Astrocyte (in vitro differentiated cells and primary cell): ENCODE data around the gene REXO1. TPM values are rescaled to one million over a fixed set of nuclear protein-coding genes. Genes with fewer than 3 reads are reported as not detected.

ENCODE experiments used
- DNase-seq: peaks from one replicate; pipeline ENCODE4 v3.0.0-alpha.2; 2010; ENCODE audit warnings: low read depth
- FAIRE-seq: peaks from 2 replicates; lab custom pipeline; 2011; peaks lifted over from hg19 to GRCh38; lab: Jason Lieb, UNC
- H2AFZ ChIP-seq: 2 replicates; pipeline ENCODE4 v1.6.0; 2012; ENCODE audit warnings: low read depth, low read length, inconsistent platforms
- H3K27ac ChIP-seq: 2 replicates; pipeline ENCODE4 v1.5.1; 2011; ENCODE audit warnings: low read depth, low read length, inconsistent platforms
- H3K27me3 ChIP-seq: 2 replicates; pipeline ENCODE4 v1.6.0; 2011; ENCODE audit warnings: low read length, inconsistent platforms; ENCODE audit not compliant: insufficient read depth
- H3K36me3 ChIP-seq: 2 replicates; pipeline ENCODE4 v1.5.1; 2011; ENCODE audit warnings: low read length, inconsistent platforms; ENCODE audit not compliant: insufficient read depth
- H3K4me1 ChIP-seq: 2 replicates; pipeline ENCODE4 v1.5.1; 2011; ENCODE audit warnings: low read length, inconsistent platforms; ENCODE audit not compliant: insufficient read depth
- H3K4me2 ChIP-seq: 2 replicates; pipeline ENCODE4 v1.6.0; 2012; ENCODE audit warnings: low read length, inconsistent platforms
- H3K4me3 ChIP-seq: 2 replicates; pipeline ENCODE4 v1.5.1; 2011; ENCODE audit warnings: low read depth, mild to moderate bottlenecking, low read length, inconsistent platforms; ENCODE audit not compliant: insufficient read depth
- H3K79me2 ChIP-seq: 2 replicates; pipeline ENCODE4 v1.6.0; 2012; ENCODE audit warnings: mild to moderate bottlenecking, low read length, inconsistent platforms; ENCODE audit not compliant: insufficient read depth
- H3K9ac ChIP-seq: 2 replicates; pipeline ENCODE4 v1.6.0; 2012; ENCODE audit warnings: mild to moderate bottlenecking, low read length, inconsistent platforms
- H3K9me3 ChIP-seq: 2 replicates; pipeline ENCODE4 v1.5.1; 2012; ENCODE audit warnings: low read depth, mild to moderate bottlenecking, low read length, inconsistent platforms; ENCODE audit not compliant: insufficient read depth
- H4K20me1 ChIP-seq: 2 replicates; pipeline ENCODE4 v1.6.0; 2012; ENCODE audit warnings: low read length, inconsistent platforms; ENCODE audit not compliant: insufficient read depth
- H3K27ac Mint-ChIP-seq: one replicate; pipeline ENCODE4 v1.8.0; 2021; ENCODE audit warnings: mild to moderate bottlenecking, mixed read lengths; ENCODE audit not compliant: unreplicated experiment
- H3K27me3 Mint-ChIP-seq: one replicate; pipeline ENCODE4 v1.8.0; 2021; ENCODE audit warnings: low read depth, mixed read lengths; ENCODE audit not compliant: unreplicated experiment
- H3K36me3 Mint-ChIP-seq: one replicate; pipeline ENCODE4 v1.8.0; 2021; ENCODE audit warnings: low read depth, mixed read lengths; ENCODE audit not compliant: unreplicated experiment
- H3K4me1 Mint-ChIP-seq: one replicate; pipeline ENCODE4 v1.8.0; 2021; ENCODE audit warnings: low read depth, mixed read lengths; ENCODE audit not compliant: unreplicated experiment
- H3K4me3 Mint-ChIP-seq: one replicate; pipeline ENCODE4 v1.8.0; 2021; ENCODE audit warnings: mild to moderate bottlenecking, moderate library complexity, mixed read lengths; ENCODE audit not compliant: unreplicated experiment
- H3K9me3 Mint-ChIP-seq: one replicate; pipeline ENCODE4 v1.8.0; 2021; ENCODE audit warnings: mild to moderate bottlenecking, mixed read lengths; ENCODE audit not compliant: unreplicated experiment
- EZH2 ChIP-seq: IDR thresholded peaks from 2 replicates; pipeline ENCODE4 v1.6.1; 2012; ENCODE audit warnings: mild to moderate bottlenecking, low read length, inconsistent platforms; ENCODE audit not compliant: insufficient read depth
- total RNA-seq: library from RNA; stranded (reverse); gene quantifications from 2 replicates; pipeline ENCODE4 v1.2.1, GENCODE V29; 2021
- TF ChIP-seq, protein P1 (sequence below): IDR thresholded peaks from 2 replicates; pipeline ENCODE4 v1.5.1; 2011; ENCODE audit warnings: low read depth, mild to moderate bottlenecking, inconsistent platforms, low read length, moderate library complexity; ENCODE audit not compliant: insufficient read depth

The REXO1 gene
- total RNA-seq, 1 donor from 2014 or later, result 35.5 TPM

GRCh38 chr19:1825909-1826556 lies 22.2 kb downstream of the REXO1 start:
- FAIRE-seq, result no peak
- no peak overlapping the region for H3K9ac ChIP-seq
- Mint-ChIP-seq H3K4me3 (no peak overlapping the region), H3K36me3 (peaks cover 3% of the 10 kb centered on the region), H3K9me3 (no peaks in the 10 kb centered on the region), H3K27ac (no peak overlapping the region), H3K4me1 (peaks cover 4% of the 10 kb centered on the region), H3K27me3 (no peaks in the 10 kb centered on the region)
- H3K4me1 ChIP-seq, result peaks cover 2% of the 10 kb centered on the region
- H2AFZ ChIP-seq, result no peak overlapping the region
- no peak overlapping the region for H3K4me2 ChIP-seq
- no peaks in the 10 kb centered on the region for H3K27me3 ChIP-seq
- no peak overlapping the region for H3K4me3 ChIP-seq
- H3K36me3 ChIP-seq, result no peaks in the 10 kb centered on the region
- no peak overlapping the region for H3K27ac ChIP-seq
- peaks cover 24% of the 10 kb centered on the region for H3K79me2 ChIP-seq
- no peak for TF ChIP-seq EZH2
- TF ChIP-seq, protein P1, sequence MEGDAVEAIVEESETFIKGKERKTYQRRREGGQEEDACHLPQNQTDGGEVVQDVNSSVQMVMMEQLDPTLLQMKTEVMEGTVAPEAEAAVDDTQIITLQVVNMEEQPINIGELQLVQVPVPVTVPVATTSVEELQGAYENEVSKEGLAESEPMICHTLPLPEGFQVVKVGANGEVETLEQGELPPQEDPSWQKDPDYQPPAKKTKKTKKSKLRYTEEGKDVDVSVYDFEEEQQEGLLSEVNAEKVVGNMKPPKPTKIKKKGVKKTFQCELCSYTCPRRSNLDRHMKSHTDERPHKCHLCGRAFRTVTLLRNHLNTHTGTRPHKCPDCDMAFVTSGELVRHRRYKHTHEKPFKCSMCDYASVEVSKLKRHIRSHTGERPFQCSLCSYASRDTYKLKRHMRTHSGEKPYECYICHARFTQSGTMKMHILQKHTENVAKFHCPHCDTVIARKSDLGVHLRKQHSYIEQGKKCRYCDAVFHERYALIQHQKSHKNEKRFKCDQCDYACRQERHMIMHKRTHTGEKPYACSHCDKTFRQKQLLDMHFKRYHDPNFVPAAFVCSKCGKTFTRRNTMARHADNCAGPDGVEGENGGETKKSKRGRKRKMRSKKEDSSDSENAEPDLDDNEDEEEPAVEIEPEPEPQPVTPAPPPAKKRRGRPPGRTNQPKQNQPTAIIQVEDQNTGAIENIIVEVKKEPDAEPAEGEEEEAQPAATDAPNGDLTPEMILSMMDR, result peak; percentile 62
- H4K20me1 ChIP-seq, result peaks cover 35% of the 10 kb centered on the region
- H3K9me3 ChIP-seq, result no peaks in the 10 kb centered on the region
- DNase-seq, result peak; percentile 16

- Histone ChIP-seq H3K36me3 (no peaks in the 10 kb centered on the region), H3K9ac (no peak overlapping the region), H3K4me2 (no peak overlapping the region), H3K4me3 (no peak overlapping the region), H3K79me2 (peaks cover 15% of the 10 kb centered on the region), H3K27me3 (no peaks in the 10 kb centered on the region), H3K27ac (no peak overlapping the region), H3K4me1 (peaks cover 2% of the 10 kb centered on the region), H2AFZ (no peak overlapping the region), H3K9me3 (no peaks in the 10 kb centered on the region), H4K20me1 (peaks cover 29% of the 10 kb centered on the region)
- Mint-ChIP-seq H3K27ac (peak overlapping the region; percentile 66), H3K4me1 (peaks cover 4% of the 10 kb centered on the region), H3K9me3 (no peaks in the 10 kb centered on the region), H3K36me3 (no peaks in the 10 kb centered on the region), H3K4me3 (no peak overlapping the region), H3K27me3 (no peaks in the 10 kb centered on the region)
- no peak for DNase-seq
- no peak for TF ChIP-seq EZH2
- TF ChIP-seq, protein P1, result no peak
- FAIRE-seq, result no peak
Measured at GRCh38 chr19:1824252-1824622, 24.0 kb downstream of the REXO1 start.

DNA sequence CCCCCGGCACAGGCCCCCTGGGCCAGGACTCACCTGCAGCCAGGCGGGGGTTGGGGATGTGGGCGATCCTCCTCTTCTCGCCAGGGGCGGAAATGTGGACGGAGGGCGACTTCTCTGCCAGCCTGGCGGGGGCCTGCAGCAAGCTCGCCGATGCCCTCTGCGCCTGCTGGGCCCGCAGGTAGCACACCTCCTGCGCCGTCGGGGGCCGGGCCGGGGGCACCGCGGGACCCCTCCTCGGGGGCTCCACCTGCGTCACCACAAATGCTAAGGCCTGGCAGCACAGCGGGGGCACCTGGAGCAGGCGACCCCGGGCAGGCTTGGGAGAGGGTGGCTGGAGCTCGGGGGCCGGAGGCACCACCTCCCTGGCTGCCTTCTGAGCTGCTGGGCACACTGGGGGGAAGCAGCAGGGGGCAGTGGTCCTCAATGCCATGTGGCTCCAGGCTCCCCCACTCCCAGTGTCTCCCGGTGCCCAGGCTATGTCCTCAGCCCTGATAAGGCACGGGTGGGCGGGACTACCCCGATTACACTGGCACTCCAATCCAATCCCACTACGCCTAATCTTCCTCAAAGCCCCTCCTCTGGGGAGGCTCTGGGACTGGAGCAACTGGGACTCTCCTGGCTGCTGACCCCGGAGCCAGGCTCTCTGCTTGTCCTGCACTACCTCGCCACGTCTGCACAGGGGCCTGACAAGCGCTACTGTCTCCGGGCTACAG lies 24.6 kb downstream of the REXO1 start:
- no peak overlapping the region for H3K4me3 ChIP-seq
- H3K4me2 ChIP-seq, result no peak overlapping the region
- no peaks in the 10 kb centered on the region for H3K36me3 ChIP-seq
- DNase-seq (no peak), FAIRE-seq (no peak)
- Mint-ChIP-seq H3K9me3 (no peaks in the 10 kb centered on the region), H3K36me3 (no peaks in the 10 kb centered on the region), H3K27ac (no peak overlapping the region), H3K4me1 (peaks cover 4% of the 10 kb centered on the region), H3K4me3 (no peak overlapping the region), H3K27me3 (no peaks in the 10 kb centered on the region)
- H3K4me1 ChIP-seq, result peaks cover 2% of the 10 kb centered on the region
- H2AFZ ChIP-seq, result no peak overlapping the region
- H4K20me1 ChIP-seq, result peaks cover 29% of the 10 kb centered on the region
- no peak overlapping the region for H3K9ac ChIP-seq
- H3K27me3 ChIP-seq, result no peaks in the 10 kb centered on the region
- H3K79me2 ChIP-seq, result peaks cover 15% of the 10 kb centered on the region
- H3K27ac ChIP-seq, result no peak overlapping the region
- TF ChIP-seq EZH2, result no peak
- TF ChIP-seq, protein P1, result no peak
- H3K9me3 ChIP-seq, result no peaks in the 10 kb centered on the region
